ENCODE results near the gene ZCCHC13. TPM values are rescaled to one million over a fixed set of nuclear protein-coding genes. Genes with fewer than 3 reads are reported as not detected.

The ZCCHC13 gene
- total RNA-seq, 1 donor from 2014 or later = not detected

DNA sequence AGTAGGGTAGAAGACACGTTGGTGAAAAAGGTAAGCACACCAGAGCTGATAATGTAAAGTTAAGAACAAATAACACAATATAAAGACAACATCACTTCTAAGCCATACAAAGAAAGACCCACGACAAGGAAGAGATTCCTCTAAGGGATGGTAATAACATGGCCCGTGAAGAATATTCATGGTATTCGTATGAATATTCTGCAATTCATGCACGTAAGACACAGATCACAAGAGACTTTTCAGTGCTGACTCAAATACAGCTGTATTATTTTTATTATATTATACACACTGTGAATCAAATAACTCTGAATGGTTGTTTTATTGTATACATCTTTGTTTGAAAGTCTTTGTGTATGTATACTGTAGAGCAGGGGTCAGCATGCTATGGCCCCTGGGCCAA lies 29.5 kb upstream of the ZCCHC13 start:
- Mint-ChIP-seq H3K36me3 (peaks cover 23% of the 10 kb centered on the region), H3K9me3 (no peaks in the 10 kb centered on the region), H3K4me1 (ENCODE audit: unreplicated experiment) (no peaks in the 10 kb centered on the region), H3K27ac (no peak overlapping the region), H3K27me3 (no peaks in the 10 kb centered on the region), H3K4me3 (no peak overlapping the region)
- TF ChIP-seq, protein P1, sequence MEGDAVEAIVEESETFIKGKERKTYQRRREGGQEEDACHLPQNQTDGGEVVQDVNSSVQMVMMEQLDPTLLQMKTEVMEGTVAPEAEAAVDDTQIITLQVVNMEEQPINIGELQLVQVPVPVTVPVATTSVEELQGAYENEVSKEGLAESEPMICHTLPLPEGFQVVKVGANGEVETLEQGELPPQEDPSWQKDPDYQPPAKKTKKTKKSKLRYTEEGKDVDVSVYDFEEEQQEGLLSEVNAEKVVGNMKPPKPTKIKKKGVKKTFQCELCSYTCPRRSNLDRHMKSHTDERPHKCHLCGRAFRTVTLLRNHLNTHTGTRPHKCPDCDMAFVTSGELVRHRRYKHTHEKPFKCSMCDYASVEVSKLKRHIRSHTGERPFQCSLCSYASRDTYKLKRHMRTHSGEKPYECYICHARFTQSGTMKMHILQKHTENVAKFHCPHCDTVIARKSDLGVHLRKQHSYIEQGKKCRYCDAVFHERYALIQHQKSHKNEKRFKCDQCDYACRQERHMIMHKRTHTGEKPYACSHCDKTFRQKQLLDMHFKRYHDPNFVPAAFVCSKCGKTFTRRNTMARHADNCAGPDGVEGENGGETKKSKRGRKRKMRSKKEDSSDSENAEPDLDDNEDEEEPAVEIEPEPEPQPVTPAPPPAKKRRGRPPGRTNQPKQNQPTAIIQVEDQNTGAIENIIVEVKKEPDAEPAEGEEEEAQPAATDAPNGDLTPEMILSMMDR (conservative IDR thresholded peaks at IDR 0.05) = no peak
- DNase-seq (ENCODE audit: extremely low spot score, unreplicated experiment) = no peak

DNA sequence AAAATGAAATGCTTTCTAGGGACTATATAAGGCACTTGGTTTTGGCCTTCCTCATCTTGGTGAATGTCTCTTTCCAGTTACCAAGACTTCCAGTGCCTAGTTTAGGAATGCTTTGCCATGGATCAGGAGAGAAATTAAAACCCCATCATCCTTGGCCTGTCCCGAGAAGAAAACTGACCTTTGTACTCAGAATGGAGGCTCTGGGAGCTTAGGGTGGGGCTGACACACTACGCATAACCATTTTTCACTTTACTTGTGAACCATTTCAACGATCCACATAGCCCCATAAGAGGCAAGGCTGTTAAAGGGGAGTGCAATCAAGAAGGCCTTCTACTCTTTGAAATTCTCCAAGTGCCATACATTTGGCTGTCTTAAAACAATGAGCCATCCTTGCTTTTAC lies 26.7 kb upstream of the ZCCHC13 start:
- TF ChIP-seq, protein P1 (conservative IDR thresholded peaks at IDR 0.05) = no peak
- peaks cover 19% of the 10 kb centered on the region for H3K36me3 Mint-ChIP-seq
- no peaks in the 10 kb centered on the region for H3K27me3 Mint-ChIP-seq
- H3K27ac Mint-ChIP-seq = no peak overlapping the region
- no peaks in the 10 kb centered on the region for H3K9me3 Mint-ChIP-seq
- no peak for DNase-seq (ENCODE audit: extremely low spot score, unreplicated experiment)
- no peak overlapping the region for H3K4me3 Mint-ChIP-seq
- H3K4me1 Mint-ChIP-seq (ENCODE audit: unreplicated experiment) = no peaks in the 10 kb centered on the region

DNA sequence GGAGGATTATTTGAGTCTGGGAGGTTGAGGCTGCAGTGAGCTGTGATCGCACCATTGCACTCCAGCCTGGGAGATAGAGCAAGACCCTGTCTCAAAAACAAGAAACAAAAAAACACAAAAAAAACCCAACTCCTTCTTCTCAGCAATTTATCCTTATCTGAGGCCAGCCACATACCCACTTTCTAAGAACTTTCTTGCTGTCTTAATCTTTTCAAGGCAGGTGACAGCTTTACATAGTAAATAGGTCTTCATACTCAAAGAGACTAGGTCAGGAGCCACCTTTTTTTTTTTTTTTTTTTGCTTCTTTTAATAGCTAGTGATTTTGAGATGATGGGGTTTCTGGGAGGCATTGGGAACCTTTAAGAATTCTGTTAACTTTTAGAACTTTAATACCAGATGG lies 26.1 kb upstream of the ZCCHC13 start:
- peaks cover 19% of the 10 kb centered on the region for H3K36me3 Mint-ChIP-seq
- H3K9me3 Mint-ChIP-seq = no peaks in the 10 kb centered on the region
- no peaks in the 10 kb centered on the region for H3K27me3 Mint-ChIP-seq
- no peak overlapping the region for H3K27ac Mint-ChIP-seq
- no peaks in the 10 kb centered on the region for H3K4me1 Mint-ChIP-seq (ENCODE audit: unreplicated experiment)
- H3K4me3 Mint-ChIP-seq = no peak overlapping the region
- no peak for DNase-seq (ENCODE audit: extremely low spot score, unreplicated experiment)
- TF ChIP-seq, protein P1 (conservative IDR thresholded peaks at IDR 0.05) = no peak

DNA sequence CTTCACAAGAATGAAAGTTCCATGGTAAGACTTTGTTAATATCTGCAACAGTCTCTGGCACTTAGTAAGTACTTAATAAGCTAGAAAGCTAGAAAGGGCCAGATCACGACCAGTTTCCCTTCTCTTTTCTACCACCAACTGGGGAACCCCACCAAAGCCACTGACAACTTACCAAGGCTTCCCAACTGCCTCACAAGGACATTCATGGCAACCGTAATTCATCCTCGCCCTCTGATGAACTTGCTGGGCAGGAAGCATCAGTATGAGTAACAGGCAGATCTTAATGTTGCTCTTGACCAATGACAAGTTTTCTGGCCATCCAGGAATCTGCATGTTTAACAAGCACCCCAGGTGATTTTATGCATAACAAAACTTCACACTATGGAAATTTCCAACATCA lies 23.2 kb upstream of the ZCCHC13 start:
- Mint-ChIP-seq H3K9me3 (no peaks in the 10 kb centered on the region), H3K27me3 (no peaks in the 10 kb centered on the region), H3K4me3 (no peak overlapping the region), H3K36me3 (peaks cover 15% of the 10 kb centered on the region), H3K4me1 (ENCODE audit: unreplicated experiment) (peaks cover 5% of the 10 kb centered on the region), H3K27ac (no peak overlapping the region)
- DNase-seq (ENCODE audit: extremely low spot score, unreplicated experiment) = no peak
- TF ChIP-seq, protein P1 (conservative IDR thresholded peaks at IDR 0.05) = no peak

DNA sequence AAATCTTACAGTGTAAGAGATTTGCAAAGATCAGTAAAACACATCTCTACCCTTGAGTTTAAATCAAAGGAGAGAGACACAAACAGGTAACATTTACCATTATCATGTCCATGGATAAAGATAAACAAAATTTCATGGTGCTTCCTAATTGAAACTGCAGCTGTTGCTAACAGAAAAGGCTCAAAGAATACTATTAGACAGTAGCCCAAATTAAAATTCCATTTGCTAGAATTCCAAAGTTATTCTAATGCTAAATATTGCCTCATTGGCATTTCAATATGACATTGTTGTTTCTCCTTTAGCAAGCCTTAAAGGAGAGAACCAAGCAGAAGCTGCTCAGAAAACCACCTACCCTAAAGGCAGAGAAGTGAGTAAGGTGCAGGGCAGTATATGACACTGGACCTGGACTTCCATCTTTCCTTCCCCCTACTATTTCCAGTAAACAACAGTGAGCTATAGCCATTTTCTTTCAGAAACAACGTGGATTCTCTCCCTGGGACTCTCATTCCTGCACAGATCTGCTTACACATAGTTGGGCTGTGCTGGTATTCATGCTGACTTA lies 19.5 kb upstream of the ZCCHC13 start:
- no peak overlapping the region for H3K27ac Mint-ChIP-seq
- DNase-seq (ENCODE audit: extremely low spot score, unreplicated experiment) = no peak
- no peaks in the 10 kb centered on the region for H3K9me3 Mint-ChIP-seq
- peaks cover 17% of the 10 kb centered on the region for H3K36me3 Mint-ChIP-seq
- H3K4me3 Mint-ChIP-seq = no peak overlapping the region
- TF ChIP-seq, protein P1 (conservative IDR thresholded peaks at IDR 0.05) = no peak
- H3K27me3 Mint-ChIP-seq = no peaks in the 10 kb centered on the region
- H3K4me1 Mint-ChIP-seq (ENCODE audit: unreplicated experiment) = peaks cover 10% of the 10 kb centered on the region
